CD1c-positive myeloid dendritic cell (primary cell): ENCODE measurements around the gene BCL11A.
A peak's percentile ranks its signal among the peaks of the same experiment; 100 is the strongest.

ENCODE experiments used
- DNase-seq: peaks from one replicate; pipeline ENCODE4 v3.0.0-alpha.2; 2016; ENCODE audit errors: extremely low spot score

BCL11A gene

DNA sequence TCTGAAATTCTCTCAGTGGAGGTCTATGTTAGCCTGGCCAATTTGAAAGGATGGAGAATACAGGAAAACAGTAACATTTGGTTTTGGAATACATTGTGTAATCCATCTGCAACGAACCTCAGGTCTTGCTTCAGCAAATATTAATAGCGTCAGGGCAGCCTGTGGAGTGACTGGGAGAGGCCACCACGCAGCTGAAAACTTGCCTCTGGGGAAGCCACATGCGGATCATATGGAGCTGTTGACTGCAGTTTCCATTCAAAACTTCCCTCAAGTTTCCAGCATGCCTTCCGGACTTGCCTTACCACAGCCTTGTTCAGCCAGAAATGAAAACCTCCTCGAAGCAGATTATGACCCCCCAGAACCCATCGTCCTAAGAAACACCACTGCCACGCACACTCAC lies 25.7 kb downstream of the BCL11A start:
- peak; percentile 50 for DNase-seq

DNA sequence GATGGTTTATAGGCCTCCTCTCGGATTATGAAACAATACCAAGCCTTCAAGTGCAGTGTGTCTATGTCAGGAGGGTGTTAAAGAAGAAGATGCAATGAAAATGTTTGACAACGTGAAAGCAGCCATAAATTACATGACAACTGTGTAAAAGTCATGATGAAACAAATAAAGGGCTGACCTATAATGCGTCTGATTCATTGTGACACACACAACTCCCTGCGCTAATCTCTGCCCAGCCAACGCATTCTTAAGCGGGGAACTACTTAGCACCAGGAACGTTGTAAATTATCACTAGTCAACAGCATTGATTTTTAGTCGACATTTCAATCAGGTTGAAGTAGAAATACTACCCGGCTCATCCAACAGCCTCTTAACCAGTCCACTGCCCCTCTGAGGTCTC lies 26.8 kb downstream of the BCL11A start:
- DNase-seq = peak; percentile 34

- DNase-seq = no peak
Observed at GRCh38 chr2:60525899-60526298, 27.6 kb downstream of the BCL11A start.

- no peak for DNase-seq
Observed at GRCh38 chr2:60524874-60525273, 28.6 kb downstream of the BCL11A start.

DNA sequence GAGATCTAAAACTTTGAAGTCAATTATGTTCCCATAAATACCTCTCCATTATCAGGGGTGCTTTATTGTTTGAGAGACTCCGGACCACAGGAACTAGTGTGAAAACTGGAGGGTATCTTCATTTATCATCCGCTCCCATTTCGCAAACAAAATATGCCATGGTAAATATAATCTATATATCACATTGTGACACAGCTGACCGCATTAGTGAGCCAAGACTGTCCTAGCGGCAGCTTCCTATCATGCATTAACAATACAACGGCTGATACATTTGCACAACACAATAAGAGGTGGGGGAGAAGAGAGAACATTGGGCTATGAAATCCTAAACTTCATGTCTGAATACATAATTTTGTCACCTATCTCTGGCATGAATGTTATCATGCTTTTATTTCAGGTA lies 29.5 kb downstream of the BCL11A start:
- DNase-seq = no peak

- DNase-seq = no peak
Observed at GRCh38 chr2:60522462-60522861, 31.0 kb downstream of the BCL11A start.

DNA sequence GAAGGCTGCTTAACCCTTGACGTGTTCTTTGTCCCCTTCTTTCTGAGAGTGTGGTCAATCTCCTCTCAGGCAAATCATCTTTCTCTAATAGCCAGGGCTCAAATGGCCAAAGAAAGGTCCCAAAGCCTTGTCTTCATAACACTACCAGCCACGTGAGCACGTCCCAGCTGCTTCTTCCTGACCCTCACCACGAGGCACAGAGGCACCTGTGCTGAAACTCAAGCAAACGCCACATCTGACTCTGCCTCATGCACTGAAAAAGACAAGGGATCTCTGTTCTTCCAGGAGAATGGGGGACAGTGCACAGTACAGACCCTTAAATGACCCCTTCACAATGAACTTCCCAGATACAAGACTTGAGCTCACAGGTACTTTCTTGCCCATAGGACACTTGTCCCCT lies 31.8 kb downstream of the BCL11A start:
- DNase-seq = no peak

DNA sequence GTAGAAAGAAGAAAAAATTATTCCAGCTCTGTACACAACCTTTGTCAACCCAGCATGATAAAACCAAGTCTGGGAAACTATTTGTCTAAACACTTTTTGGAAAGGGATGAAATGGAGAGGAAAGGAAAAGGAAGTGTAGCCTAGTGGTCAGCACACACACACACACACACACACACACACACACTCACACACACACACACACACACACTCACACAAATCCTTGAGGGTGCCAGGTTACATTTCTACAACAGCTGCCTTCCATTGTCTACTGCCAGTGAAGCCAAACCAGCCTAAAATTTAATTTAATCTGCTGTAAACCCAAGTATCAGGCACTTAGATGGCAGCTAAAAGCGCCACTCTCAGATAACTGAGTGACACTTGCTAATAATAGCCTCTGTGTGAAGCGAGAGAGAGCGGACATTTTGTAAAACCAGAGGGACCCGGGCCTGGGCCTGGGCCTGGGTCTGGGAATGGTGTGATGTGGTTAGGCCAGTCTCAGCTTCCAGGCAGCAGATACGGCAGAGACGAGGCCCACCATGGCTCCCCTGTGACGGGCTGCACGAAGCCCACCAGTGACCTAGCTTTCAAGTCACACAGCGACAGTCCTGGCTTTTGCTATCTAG lies 32.4 kb downstream of the BCL11A start:
- DNase-seq = no peak

- no peak for DNase-seq
Observed at GRCh38 chr2:60520151-60520876, 33.1 kb downstream of the BCL11A start.

GRCh38 chr2:60519231-60519863 lies 34.1 kb downstream of the BCL11A start:
- no peak for DNase-seq

GRCh38 chr2:60518567-60518966 lies 34.9 kb downstream of the BCL11A start:
- DNase-seq = no peak

GRCh38 chr2:60517446-60517845 lies 36.0 kb downstream of the BCL11A start:
- DNase-seq = no peak

DNA sequence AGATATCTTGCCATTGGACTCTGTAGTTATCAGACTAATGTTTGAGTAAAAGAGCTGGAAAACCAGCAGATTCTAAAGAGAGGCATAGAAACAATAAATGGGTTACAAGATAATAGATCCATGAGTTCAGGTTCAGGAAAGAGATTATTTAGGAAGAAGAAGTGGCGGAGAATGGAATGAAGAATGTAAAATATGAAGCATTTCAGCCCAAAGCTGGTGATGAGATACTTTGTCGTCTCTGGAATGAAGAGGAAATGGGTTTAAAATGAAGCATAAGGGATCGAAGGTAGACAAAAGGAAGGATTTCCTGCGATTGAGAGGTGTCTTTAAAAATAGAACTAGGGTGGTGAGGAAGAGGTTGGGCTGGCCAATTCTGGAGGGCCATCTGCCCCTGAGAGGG lies 36.6 kb downstream of the BCL11A start:
- DNase-seq = no peak

DNA sequence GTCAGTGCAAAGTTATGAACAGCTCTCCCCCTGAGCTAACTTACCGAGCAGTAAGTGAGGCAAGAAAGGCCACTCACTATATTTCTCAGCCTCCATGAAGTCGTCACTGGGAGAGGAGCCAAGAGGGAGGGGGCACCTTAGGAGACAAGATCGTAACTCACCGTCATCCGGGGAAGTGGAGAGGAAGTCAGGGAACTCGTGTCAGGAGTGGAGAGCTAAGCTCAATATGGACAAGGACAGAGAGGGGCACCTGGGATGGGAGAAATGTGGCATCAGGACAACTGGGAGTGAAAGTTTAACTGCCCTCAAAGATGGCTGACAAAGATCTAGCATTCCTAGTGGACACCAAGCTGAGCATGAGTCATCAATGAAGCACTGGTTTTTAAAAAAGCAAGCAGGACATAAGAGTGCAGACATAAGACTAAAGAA lies 37.1 kb downstream of the BCL11A start:
- DNase-seq = peak; percentile 79

GRCh38 chr2:60515721-60516226 lies 37.7 kb downstream of the BCL11A start:
- peak; percentile 95 for DNase-seq

GRCh38 chr2:60513996-60514395 lies 39.5 kb downstream of the BCL11A start:
- DNase-seq = no peak

- DNase-seq = no peak
Observed at GRCh38 chr2:60513191-60513590, 40.3 kb downstream of the BCL11A start.

GRCh38 chr2:60512641-60513040 lies 40.8 kb downstream of the BCL11A start:
- DNase-seq = no peak

GRCh38 chr2:60512062-60512622 lies 41.3 kb downstream of the BCL11A start:
- DNase-seq = no peak

DNA sequence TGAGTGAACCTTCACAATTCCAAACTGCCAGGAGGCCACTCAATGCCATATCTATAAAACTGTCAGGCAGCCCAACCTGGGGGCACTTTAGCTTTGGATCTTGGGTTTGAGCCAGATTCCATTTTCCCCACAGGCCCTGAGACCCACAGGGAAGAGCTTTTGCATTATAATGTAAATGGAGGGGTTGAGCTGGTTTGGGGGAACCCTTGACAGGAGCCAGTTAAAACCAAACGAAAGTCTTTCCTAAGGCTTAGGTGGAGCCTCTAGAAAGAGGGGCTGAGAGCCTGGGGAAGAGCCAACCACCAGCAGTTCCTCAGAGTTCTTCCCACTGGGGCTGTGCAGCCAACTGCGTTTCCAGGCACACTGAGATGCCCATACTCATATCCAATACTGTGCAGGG lies 42.7 kb downstream of the BCL11A start:
- DNase-seq = no peak

- no peak for DNase-seq
Observed at GRCh38 chr2:60509066-60509465, 44.4 kb downstream of the BCL11A start.

GRCh38 chr2:60508339-60508917 lies 45.0 kb downstream of the BCL11A start:
- no peak for DNase-seq
